GM21390 (cell line): ENCODE measurements around the gene MCM3.

Source experiments
- ATAC-seq: cut with Tn5 transposase; IDR thresholded peaks from one replicate; pipeline ENCODE4 v1.9.1; 2021; ENCODE audit not compliant: unreplicated experiment

Gene MCM3

DNA sequence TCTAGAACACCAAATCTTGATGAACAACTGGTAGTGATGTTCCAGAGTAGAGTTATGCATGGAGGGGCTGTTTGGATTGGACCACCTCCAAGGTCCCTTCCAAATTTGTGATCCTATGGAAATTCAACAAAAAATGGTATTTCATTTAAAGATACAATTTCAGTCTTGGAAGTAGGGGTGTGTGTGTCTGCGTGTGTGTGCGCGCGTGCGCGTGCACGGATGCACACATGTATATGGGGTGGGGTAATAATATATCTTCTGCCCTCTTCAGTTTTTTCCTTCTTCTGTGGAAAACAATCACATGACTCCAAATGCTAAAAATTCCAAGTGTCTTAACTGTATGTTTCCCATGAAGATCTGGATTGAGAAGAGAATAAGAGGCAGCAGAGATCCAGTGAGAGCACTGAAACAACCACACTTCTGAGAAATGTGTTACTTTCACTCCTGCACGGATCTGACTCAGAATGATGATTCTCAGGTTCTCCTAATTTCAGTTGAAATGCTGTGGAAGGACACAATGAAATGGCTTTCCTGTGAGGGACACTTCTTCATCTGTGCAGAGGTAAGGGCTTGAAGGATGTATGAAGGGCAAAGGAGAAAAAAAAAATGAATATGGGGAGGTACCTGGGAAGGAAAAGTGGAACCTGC is 29.7 kb downstream of the MCM3 start:
- peak; percentile 59 for ATAC-seq

DNA sequence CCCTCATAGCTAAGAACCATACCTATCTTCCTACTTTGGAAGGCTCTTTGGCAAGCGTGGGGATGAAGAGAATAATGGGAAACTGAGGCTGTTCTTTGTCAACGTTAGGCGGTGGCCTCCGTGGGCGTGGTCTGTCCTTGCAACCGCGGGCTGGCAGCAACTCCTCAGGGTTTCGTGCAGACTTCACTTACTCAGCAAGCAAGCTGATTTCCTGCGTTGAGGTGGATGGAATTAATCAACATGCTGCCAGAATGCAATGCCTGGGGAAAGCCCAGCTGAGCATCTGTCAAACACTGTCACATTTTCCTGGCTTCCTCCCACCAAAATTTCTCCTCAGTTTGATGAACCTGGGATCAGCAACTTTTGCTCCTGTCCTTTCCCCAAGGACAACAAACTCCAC is 31.0 kb downstream of the MCM3 start:
- ATAC-seq: no peak

- ATAC-seq: peak; percentile 46
Measured at GRCh38 chr6:52251113-52251512, 33.4 kb downstream of the MCM3 start.

- ATAC-seq: no peak
Measured at GRCh38 chr6:52249078-52249477, 35.5 kb downstream of the MCM3 start.

- ATAC-seq: no peak
Measured at GRCh38 chr6:52245425-52245824, 39.1 kb downstream of the MCM3 start.

DNA sequence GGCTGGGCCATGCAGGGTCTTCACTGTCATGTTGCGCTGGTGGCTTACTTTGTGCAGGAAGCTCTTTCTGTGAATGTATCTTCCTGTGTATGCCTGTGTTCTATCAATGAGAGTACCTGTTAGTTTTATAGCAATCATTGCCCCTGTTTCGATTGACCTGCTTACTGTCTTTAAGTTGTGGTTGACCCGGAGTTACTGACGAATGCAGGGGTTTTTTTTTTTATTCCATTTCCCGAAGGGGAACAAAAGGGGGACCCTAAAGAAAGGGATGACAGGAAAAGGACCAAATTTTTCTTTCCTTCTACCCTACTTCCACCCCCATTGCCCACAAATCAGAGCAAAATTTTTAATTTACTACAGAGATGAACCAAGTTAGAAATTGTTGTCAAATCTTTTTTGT is 40.1 kb downstream of the MCM3 start, which contains the start of gene IL17F:
Gene IL17F, minus strand, starts transcription at position 101 of the 400 bp plus-strand sequence. Its CDS starts 71 bp downstream, at position 30.
- ATAC-seq: no peak

GRCh38 chr6:52243282-52243893 is 41.2 kb downstream of the MCM3 start:
- ATAC-seq: no peak

GRCh38 chr6:52241819-52242218 is 42.7 kb downstream of the MCM3 start:
- ATAC-seq: no peak

GRCh38 chr6:52233975-52234823 is 50.3 kb downstream of the MCM3 start:
- ATAC-seq: peak; percentile 83

DNA sequence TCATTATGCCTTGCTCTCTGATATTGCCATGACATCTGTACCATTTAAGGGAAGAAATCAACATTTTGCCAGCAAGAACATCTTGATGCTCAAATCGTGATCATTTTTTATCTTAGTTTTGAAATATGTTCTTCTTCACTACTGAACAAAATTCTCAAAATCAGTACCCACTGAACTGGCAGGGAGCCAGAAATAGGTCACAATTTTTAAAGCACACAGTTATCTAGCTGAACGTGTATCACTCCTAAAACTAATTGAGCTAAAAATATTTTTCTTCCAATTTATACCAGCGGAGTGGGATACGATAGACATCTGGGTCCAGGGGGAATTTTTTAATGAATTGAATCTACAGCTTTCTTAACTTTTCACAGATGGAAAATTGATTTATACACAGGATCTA is 51.5 kb downstream of the MCM3 start:
- no peak for ATAC-seq

DNA sequence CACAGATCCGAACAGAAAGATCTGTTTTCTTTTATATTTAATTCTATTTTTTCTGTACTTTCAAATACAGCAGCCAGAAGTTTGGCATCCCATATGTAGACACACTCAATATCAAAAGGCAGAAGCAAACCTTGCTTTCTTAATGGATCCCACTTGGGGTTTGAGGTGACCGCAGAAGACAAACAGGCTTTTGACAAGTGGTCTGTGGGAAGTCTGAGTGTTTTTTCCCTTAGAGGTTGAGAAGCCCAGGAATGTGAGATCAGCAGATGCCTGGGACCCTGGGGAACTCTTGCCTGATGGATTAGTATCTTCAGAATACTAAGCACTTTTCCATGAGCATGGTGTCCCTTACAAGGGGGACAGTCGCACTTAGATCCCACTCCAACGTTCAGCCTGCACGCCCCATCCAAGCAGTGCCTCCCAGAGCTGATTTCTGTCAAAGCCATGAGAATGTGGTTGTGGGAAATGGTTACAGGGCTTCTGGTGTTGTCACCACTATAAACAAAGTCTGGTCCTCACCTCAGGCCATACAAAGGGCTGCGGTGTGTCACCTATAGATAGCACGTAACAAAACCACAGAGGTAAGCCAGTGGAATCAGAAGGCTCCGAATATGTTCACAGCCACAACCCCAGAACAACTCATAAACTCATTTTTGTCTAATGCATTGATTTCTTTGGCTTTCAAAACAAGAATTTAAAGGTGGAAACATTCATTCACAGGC is 53.0 kb downstream of the MCM3 start:
- ATAC-seq: no peak

- no peak for ATAC-seq
Measured at GRCh38 chr6:52230685-52231084, 53.9 kb downstream of the MCM3 start.

DNA sequence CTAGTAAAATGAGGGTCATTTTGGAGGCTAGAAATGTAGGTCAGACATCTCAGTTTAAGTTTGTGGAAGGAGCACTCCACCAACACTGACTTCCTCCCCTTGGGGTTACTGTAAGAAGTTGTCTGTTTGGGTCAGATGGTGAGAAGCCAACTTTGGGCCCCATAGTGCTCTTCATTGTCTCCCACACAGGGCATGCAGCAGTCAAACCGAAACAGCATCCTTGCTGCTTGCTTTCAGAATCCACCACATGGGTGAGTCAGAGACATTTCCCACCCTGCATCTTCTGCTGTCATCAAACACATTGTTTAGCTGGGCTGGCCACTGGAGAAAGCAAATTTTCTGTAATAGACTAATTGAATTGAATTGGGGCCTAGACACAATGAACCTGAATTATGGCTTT is 57.0 kb downstream of the MCM3 start:
- ATAC-seq: peak; percentile 99

DNA sequence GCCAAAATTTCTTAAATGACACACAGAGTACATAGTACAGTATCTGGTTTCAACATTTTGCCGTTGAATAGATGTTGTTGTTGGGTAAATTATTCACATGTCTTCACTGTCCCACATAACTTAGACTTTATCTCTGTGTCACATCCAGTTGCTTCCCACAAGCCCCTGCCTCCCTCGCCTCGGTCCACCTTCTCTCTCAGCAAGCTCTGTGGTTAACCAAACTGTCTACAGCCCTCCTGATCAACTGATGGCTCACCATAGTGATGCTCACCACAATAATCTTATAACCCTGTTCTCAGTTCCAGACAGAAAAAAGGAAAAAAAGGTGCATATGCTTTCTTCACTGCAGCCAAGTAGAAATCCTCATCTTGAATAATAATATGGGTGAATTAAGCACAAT is 63.2 kb downstream of the MCM3 start:
- peak; percentile 88 for ATAC-seq

- ATAC-seq: no peak
Measured at GRCh38 chr6:52217761-52218160, 66.8 kb downstream of the MCM3 start.

DNA sequence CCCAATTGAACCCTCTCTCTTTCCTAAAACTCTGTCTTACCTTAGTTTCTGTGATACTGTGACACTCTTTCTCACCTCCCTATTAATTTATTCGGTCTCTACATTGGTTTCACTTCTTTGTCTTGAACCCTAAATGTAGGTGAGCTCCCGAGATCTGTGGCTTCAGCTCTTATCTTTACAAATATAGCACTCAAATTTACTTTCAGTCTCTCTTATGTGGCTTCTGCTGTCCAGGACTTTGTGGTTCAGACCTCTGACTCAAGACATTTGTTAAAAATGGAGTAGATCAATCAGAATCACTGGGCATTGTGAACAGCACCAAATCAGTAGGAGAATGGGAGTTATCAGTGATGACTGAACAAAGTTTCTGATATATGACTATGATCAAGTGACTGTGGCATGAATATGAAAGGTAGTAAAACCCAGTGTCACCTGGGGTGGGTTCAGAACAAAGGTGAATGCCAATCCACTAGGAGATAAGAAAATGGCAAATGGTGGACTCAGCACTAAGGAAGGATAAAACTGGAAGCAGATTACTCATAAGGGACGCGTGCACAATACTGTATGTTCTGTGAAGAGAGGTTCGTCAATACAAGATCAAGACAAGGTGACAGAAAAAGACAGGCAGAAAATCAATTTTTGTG is 67.5 kb downstream of the MCM3 start:
- peak; percentile 33 for ATAC-seq

- ATAC-seq: no peak
Measured at GRCh38 chr6:52215787-52216186, 68.8 kb downstream of the MCM3 start.
